Activated T-cell treated with anti-CD3 and anti-CD28 coated beads for 4 hours (primary cell): Measurements from ENCODE around the gene ZFHX3.

ENCODE experiments used
- DNase-seq: peaks from one replicate; pipeline ENCODE4 v3.0.0-alpha.2; 2020

ZFHX3 gene

DNA sequence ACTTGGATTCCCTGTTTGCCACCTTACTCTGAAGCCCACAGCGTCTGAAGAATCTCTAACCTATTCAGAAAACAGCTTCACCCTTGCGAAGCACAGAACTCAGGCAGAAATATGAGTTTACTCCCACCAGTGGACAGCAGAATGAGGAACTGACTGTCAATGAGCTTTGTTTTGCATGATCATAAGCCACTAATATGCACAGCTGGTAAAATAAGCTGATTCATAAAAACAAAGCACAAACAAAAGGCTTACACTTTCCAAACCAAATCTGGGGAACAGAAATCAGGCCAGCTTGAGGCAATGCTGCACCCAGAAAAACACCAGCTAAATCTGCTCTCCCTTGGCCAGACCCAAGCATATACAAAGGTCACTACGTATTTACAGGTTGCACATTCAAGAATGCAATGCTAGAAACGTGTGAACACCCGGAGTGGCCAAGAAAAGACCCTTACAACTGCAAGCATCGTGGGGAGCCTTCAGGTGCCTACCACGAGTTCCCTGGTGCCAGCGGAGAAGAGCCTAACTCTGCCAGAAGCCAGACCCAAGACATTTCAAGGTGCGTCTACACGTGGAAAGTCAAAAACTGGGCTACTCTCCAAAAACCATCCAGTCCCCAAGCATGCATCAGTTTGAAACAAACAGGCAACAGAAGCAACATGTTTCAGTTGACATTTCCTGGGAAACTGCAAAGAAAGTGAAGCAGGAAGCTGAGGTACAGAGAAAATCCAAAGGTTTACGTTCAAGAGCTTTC lies 207.1 kb downstream of the ZFHX3 start:
- no peak for DNase-seq

DNA sequence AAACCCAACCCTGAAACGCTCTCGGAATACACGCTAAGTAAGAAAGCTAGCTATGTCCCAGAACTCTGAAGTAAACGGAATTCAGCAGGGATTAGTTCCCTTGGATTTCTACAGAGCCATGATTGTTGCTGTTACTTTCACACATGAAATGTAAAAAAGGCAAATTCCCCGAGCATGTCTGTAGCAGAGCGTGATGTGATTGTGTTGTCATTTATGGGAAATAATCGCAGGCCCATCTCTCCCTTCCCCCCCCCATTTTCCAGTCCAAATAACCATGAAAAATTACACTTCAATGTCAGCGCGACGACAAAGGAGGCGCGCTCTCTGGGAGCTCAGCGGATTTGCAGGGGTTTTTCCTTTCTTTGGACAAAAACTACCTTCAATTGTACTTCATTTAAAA lies 209.0 kb downstream of the ZFHX3 start:
- DNase-seq: no peak

DNA sequence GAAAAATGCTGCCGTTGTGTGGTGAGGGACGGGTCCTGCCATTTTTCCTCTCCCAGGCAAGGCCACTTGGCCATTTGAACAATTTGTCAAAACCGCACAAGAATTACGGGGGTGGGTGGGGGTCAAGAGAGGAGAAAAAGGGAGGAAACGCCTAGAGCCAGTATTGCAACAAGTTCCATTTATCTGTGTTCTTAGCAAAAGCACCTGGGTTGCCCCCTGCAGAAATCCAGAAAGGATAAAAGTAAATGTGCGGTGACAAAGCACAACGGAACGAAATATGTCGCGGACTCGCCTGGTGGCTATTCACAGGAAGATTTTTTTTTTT lies 209.4 kb downstream of the ZFHX3 start:
- no peak for DNase-seq

DNA sequence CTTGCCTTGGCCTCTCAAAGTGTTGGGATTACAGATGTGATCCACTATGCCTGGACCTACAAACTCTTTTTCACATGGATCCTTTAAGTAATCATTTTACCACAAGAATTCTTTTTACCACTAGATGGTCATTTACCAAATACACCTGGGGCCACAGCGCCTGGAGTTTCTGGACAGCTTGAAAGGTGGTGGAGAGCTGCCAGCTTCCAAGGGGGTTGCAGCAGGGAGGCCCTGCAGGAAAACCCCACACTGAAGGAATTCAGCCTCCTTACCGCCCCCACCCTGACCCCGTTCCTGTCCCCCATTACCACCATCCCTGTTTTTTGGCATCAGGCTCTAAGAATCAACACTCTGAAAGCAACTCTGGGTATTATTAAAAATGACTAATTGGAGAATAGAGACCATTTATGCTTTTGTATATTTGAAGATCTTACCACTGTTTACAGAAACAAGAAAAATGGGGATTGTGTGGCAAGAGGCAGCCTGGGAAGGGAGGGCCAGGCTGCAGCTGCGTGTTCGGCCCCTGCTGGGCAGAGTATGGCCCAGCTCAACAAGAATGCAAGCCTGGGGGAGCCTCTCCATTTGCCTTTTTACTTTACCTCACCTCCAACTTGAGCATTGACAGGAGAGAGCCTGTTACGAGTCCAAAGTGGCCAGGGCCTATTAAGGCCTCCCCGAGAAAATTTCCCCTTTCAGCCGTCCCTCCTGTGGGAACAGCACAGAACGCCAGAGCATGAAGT lies 209.9 kb downstream of the ZFHX3 start:
- no peak for DNase-seq

DNA sequence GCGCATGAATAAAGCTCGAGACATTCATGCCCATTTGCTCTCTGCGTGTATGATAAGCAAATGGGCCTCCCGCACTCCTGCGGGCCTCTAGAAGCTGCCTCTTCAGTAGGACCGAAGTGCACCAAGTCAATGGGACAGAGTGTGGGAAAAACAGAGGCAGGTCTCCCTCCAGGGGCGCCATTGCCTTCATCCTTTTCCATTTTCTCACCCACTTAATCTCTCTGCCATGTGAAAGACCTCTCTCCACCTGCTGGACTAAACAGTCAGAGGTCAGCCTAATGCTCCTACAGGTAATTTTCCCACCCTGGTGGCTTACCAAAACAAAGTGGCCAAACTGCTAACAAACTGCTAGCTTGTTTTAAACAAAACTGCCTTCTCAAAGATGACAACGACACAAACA lies 210.9 kb downstream of the ZFHX3 start:
- no peak for DNase-seq

DNA sequence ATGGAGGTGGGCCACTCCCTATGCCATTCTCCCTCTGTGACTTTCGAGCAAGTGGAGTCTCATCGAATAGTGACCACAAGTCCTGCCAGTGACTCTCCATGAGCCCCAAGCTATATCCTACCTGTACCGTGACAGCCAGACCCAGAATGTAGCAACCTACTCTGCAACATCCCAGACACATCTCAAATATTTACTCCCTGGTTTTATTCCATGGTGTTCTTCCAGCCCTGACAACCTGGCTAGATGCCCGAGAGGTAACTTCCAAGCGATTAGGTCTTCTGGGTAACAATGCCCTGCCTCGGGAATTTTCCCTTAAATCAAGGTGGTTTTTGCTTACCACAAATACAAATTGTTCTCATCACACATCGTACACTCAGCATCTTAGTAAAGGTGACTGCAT lies 211.7 kb downstream of the ZFHX3 start:
- no peak for DNase-seq

DNA sequence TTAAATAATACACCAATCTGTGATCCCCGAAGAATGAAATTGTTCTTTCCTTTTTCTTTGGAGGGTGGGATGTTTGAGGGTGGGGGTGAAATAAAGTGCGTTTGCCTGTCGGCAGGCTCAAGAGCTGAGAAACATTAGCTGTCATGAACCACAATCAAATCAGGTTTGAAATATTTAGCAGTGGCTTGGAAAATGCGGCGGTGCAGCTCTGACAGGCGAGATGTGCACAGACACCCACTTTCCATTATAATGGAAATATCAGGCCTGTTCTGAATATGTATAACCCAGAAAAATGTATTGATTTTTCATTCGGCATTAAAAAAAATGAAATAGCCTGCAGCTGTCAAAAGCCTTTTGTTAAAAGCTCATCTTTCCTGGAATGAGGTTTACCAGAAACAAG lies 212.8 kb downstream of the ZFHX3 start:
- DNase-seq: no peak

DNA sequence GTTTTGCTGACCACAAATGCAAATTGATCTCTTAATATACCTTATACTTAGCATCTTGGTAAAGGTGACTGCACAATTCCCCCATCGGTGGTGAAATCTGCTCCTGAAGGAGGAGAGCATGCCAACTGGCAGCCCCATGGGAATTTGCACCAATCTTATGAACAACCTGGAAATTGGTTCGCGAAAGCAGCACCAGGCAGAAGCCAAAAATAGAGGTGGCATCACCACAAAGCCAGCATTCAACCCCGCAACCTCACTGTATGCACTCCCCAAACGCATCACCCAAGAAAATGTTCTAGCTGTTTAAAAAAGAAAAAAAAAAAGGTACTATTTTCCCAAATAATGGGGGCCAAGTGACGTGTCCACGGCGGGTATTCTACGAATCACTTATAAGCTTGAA lies 213.4 kb downstream of the ZFHX3 start:
- DNase-seq: no peak

DNA sequence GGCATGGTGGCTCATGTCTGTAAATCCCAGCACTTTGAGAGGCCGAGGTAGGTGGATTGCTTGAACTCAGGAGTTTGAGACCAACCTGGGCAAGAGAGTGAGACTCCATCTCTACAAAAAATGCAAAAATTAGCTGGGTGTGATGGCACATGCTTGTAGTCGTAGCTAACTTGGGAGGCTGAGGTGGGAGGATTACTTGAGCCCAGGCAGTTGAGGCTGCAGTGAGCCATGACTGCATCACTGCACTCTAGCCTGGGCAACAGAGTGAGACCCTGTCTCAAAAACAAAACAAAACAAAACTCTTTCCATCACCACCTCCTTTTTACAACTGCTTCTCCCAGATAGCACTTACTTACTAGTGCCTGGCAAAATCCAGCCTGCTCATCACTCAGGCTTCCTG lies 214.0 kb downstream of the ZFHX3 start:
- no peak for DNase-seq

DNA sequence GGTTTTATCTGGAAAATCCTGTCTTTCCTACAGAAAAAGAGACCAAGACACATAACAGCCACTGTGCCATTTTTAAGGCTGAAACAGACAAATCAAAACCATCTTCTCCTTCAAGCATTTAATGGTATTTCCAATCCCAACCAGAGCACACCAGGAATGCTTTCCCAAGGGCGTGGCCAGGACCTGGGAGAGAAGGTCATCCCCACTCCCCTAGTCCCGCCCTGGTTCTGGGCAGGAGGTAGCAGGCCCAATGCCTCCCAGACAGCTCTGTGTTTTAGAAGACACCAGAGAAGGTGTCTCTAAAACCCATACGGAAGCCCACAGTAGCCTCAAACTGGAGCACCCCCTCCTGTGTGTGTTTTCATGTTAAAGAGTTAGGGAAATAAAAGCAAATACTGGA lies 214.4 kb downstream of the ZFHX3 start:
- no peak for DNase-seq

DNA sequence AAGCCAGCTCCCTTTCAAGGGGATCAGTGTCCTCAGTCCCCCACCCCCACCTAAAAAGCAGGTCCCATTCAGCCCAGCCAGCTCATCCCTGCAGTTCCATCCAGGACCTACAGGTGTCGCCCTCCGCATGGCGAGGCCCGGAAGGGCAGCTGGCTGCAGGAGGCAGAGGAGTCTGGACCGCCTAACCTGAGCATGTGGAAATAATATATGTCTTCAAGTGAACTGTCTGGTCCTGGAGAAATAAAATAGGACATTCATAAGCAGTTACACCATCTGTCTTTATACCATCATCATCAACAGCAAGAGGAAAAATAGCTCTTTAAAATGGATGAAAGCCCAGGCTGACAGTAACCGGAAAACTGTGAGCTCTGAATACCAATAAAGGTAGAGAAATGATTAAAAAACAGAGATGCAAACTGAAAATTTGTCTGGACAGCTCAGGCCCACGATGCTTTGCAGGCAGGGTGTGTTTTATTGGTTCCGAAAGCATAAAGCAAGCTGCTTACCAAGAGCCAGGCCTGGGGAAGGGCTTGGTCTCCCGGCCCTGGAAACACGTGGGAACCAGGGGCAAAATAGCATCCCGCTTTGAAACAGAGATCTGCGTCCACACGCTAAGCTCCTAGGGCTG lies 215.2 kb downstream of the ZFHX3 start:
- DNase-seq: peak; percentile 54

DNA sequence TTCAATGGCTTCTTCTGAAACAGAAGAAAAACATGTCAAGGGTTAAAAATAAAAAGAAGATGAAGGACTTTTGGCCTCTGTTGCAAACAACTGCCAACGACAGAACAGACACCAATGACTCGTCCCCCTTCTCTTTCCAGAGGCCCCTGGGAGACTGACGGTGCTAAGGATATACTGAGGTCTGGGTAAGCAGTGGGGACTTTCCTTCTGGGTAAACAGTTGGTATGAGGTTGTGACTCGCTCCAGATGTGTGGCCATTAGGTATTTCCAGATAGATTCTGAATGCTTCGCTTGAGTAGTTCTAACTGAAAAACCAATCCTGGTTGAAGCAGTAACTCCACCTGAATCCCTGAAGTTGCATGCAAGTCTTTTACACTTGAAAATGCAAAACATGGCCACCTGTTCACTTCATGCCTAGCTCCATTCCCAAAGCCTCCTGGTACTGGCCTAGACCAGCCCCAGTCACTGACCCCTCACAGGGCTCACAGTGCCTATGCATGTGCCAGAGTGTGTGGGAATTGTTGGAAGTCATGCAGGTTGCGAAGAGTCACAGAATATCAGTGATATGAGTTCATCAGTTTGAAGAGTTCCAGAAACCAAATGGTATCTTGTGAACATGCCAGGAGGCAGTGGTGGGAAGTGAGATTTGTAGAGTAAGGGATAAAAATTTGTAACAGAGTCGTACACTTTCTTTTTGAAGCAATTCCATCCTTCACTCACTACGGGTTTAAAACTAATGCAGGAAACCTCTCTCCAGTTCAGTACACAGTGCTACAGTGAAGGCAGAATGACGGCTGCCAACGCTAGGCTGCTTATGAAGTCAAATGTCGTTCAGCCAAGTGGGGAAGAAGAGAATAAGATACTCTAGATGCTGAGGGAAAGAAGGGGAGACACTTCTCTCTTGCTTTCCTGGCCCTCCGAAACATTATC lies 217.8 kb downstream of the ZFHX3 start:
- DNase-seq: no peak

DNA sequence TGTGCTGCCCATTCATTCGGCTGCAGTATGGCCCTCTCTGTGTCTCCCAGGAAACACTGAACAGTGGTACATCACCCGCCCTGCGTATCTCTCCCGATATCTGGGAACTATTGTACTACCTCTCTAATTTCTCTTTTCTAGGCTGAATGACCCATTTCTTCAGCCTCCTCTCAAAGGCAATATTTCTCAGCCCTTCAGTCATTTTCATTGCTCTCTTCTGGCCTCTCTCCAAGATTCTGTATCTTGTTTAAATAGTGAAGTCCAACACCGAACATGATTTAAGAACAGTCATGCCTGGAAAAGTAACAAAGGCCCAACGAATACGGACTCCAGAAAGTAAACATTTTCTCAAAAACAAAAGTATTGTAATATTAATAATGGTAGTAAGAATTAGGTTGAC lies 220.1 kb downstream of the ZFHX3 start:
- no peak for DNase-seq

DNA sequence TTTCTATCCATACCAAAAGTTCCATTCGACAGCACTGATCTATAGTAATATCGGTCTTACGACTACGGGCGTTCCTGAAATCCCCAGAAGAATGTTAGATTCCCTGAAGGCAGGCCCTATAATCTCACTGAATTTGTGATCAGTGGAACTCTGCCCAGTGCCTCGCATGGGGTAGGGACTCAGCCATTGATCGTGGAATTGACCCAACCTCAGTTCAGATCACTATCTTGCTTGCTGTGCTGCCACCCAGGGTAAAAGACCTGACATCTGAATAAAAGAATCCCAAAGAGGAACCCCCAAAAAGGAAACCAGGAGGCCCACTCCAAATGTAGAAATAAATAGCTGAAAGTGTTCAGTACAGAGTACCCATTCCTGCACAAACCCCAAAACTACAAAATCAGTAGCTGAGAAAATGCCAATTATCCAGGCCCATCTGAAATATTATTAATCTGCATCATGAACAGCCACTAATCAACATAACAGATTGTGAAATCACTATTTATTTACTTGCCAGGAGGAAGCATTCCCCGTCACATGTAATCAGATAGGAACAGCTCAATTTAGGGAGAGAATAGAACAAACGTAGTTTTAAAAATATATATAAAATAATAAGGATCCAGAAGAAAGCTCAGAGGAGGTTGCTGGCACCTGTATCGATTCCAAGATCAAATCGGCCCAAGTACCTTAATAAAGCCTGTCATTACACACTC lies 221.9 kb downstream of the ZFHX3 start:
- DNase-seq: no peak

DNA sequence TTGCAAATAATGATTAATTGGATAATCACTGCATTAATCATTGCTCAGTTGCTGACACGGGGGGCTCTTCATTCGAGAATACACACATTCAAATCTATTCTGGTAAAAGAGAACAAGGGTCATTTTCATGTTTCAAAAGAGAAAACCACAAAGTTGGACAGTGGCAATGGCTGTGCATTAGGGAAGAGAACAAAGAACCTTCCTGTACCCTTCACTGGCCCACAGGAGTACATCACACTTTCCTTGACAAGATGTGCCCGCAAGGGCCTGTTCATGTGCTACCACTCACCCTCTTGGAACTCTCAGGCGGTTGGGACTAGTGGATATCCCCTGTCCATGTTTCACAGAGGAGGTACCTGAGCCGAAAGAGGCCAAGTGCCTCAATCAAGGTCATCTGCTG lies 223.2 kb downstream of the ZFHX3 start:
- DNase-seq: no peak

DNA sequence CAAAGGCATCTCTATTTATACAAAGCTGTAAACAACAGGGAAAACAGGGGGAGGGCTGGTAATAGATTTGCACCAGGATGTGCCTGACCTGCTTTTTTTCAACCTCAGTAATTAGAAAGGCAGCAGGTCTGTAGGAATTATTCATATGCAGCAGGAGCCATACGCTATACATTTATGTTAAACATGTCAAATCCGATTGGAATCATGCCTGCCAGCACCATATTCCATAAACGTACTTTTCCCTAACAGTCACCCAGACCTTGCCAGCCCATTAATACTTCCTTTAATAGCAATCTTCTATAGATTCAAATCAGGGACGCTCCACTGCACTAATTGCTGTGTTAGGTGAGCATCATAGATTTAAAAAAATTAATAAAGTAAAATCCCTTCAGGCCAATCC lies 223.9 kb downstream of the ZFHX3 start:
- no peak for DNase-seq

DNA sequence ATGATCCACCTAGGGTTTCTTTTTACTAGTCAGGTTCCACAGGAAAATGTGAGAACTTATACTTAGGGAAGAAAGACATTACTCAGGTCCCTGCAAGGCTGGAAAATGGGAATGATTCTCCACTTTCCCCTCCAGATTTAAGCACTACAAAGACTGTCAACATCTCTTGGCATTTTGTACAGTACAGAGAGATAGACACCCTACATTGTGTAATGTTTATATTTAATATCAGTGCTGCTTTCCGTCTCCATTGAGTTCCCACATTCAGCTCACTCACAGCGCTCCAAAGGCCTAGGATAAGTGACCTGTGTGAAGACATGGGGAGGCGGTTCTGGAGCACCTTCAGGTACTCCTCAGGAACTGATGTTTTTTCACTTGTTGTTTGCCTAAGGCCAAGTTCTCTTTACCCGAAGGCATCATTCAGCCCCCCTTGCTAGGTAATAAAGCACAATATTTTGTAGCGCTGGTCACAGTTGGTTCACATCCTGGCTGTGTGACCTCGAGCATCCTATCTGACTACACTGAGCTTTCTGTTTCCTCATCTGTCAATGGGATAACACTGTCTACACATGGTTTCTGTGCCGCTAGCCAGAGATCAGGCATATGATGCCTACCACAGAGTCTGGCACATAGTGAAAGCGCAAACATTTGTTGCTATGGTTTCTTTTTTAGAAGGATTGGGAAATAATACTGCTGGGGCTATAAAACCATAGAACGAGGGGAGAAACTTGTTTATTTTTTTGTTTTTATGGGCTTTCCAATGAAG lies 226.6 kb downstream of the ZFHX3 start:
- no peak for DNase-seq

DNA sequence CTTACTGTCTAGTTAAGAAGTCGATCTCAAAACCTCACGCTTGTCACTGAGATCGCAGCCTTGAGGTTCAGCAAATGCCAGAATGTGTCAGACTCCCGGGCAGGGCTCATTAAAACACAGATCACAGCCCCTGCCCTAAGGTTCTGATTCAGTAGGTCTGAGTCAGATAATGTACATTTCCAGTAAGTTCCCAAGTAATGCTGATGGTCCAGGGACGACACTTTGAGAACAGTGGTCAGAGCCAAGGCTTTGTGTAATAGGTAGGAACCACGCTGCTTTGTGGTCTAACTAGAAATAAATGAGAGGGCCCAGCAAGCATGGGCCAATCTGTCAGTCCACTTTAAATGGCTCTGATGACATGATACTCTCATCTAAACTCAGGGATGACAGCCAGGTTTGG lies 228.6 kb downstream of the ZFHX3 start:
- DNase-seq: no peak

DNA sequence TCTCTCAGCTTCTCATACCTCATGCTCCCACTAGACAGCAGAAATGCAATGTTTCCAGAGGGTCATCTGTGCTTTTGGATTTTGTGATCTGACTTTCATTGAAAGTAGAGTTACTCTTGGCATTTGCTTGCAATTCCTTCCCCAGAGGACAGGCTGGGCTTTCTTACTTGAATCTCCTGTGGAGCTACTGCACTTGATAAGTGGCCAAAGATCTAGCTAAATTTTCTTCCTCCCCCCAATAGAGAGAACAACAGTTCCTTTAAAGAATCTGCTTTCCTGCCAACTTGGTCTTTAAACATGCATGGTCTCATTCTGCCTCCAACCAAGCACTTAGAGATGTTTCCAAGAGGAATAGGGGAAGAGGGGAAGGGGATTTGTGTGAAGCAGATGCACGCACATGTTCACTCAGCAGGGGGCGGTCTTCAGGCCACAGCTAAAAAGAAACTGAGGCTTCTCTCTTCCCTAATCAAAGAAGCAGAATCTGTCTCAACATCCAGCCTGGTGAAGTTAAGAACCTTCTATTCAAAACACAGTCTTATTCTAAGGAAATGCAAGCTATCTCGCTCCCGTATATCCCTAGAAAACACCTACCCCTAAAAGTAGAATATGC lies 229.6 kb downstream of the ZFHX3 start:
- DNase-seq: no peak

DNA sequence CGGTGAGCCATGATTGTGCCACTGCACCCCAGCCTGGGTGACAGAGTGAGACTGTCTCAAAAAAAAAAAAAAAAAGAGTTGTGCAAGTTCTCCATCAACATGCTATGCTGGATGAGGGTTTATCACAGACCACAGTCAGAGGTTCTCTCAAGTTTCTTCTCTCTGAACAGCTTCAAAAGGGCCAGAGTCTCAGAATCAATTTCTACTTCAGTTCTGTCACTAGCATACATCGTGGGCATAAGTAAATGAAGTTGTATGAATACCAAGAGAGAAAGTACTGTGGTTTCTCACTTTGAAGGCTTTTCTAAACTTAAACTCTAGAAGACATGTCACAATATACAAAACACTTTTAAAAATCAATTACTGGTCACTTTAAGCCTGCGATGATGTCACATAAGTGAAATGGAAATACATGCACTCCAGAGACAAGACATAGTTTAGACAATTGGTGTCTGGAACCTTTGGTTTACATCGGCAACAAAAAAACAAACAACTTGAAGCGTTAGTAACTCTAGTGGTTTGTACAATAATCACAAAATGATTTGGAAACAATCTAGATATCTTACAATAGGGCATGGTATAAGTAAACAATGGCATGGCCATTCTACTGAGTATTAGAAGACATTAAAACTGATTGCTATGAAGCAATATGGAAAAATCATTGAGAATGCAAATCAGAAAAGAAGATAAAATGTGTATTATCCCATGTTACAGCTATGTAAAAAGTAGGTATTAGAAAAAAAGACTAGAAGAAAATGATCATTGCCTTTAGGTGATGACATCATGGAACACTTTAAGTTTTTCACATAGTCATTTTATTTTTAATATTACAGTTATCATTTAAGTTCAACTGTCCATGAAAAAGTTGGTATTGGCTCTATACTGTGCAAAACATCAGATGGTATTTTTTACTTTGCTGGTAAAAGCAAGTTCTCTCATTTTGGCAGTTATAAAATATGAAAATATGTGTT lies 232.3 kb downstream of the ZFHX3 start:
- no peak for DNase-seq
